ENCODE measurements around the gene TSPAN7. TPM values are rescaled to one million over a fixed set of nuclear protein-coding genes. Genes with fewer than 3 reads are reported as not detected.

The TSPAN7 gene
- 10 to 100 TPM in 1 of 2 donors, 1 to 10 TPM in 1; 6.2 to 15.1 TPM for total RNA-seq
- polyA plus RNA-seq (2013, experiment 1 of 2): 14.2 TPM
- 12.0 TPM for polyA plus RNA-seq (2013, experiment 2 of 2)
- long read RNA-seq, experiment 1, transcript TSPAN7-202 (8 exons, 1,909 nt): major isoform, 6 of 11 reads
- long read RNA-seq, experiment 1, partial matches to known transcripts: 2 of 11 reads
- long read RNA-seq, experiment 1, other reads (novel, unspliced or antisense): 1 of 11 reads
- long read RNA-seq, experiment 2, transcript TSPAN7-202 (8 exons, 1,909 nt): major isoform, 24 of 25 reads
- long read RNA-seq, experiment 2, partial matches to known transcripts: 1 of 25 reads
- long read RNA-seq, experiment 2, other reads (novel, unspliced or antisense): 0 of 25 reads
- long read RNA-seq, experiment 3, transcript TSPAN7-202 (8 exons, 1,909 nt): major isoform, 29 of 30 reads
- long read RNA-seq, experiment 3, partial matches to known transcripts: 0 of 30 reads
- long read RNA-seq, experiment 3, other reads (novel, unspliced or antisense): 0 of 30 reads
- long read RNA-seq, experiment 4, transcript TSPAN7-202 (8 exons, 1,909 nt): major isoform, 32 of 33 reads
- long read RNA-seq, experiment 4, partial matches to known transcripts: 1 of 33 reads
- long read RNA-seq, experiment 4, other reads (novel, unspliced or antisense): 0 of 33 reads

GRCh38 chrX:38561126-38561868 lies at the start of gene TSPAN7:
TSS of gene TSPAN7 (plus strand) at chrX:38561542. CDS start at chrX:38561547, 5 bp downstream.
- Histone ChIP-seq H3K27ac (ENCODE audit: low read depth, low read length) (no peak within 1 kb of the TSS), H3K4me1 (ENCODE audit: control insufficient read depth, insufficient read depth, low read length) (no peaks in the 10 kb centered on the region), H3K4me3 (ENCODE audit: low read length) (peak within 1 kb of the TSS; percentile 79), H3K9me3 (ENCODE audit: control insufficient read depth, low read length) (no peaks in the 10 kb centered on the region), H3K36me3 (ENCODE audit: control insufficient read depth, insufficient read depth, low read length) (no peaks in the 10 kb centered on the region), H3K27me3 (ENCODE audit: control insufficient read depth, insufficient read depth, low read length, poor library complexity, severe bottlenecking) (no peaks in the 10 kb centered on the region), H3K9ac (ENCODE audit: extremely low read depth, low read length, poor library complexity, severe bottlenecking) (no peak within 1 kb of the TSS)
- no peaks in the 10 kb centered on the region for H3K4me1 Mint-ChIP-seq
- H3K36me3 Mint-ChIP-seq (ENCODE audit: low read depth): no peaks in the 10 kb centered on the region
- H3K27me3 Mint-ChIP-seq (ENCODE audit: insufficient read depth): peaks cover 2% of the 10 kb centered on the region
- peak; percentile 88 for DNase-seq
- no peak for TF ChIP-seq CTCF (conservative IDR thresholded peaks at IDR 0.05)
- WGBS, 2 experiments (ENCODE audit: insufficient coverage in 1 of 2, insufficient read length in 1 of 2): 2% methylated on average over 47 of the region's 78 CpGs; no CpG with 5 or more reads in 1 of the 2 experiments
- H3K4me3 Mint-ChIP-seq: peak within 1 kb of the TSS; percentile 72
- no peak within 1 kb of the TSS for H3K27ac Mint-ChIP-seq
- H3K9me3 Mint-ChIP-seq: peaks cover 51% of the 10 kb centered on the region

- H3K27ac Mint-ChIP-seq: no peak overlapping the region
These were observed 48.1 kb upstream of the TSPAN7 start for GRCh38 chrX:38513112-38513742.

More at GRCh38 chrX:38513112-38513742, 48.1 kb upstream of the TSPAN7 start:
- no peaks in the 10 kb centered on the region for H3K27me3 ChIP-seq (ENCODE audit: control insufficient read depth, insufficient read depth, low read length, poor library complexity, severe bottlenecking)
- no peaks in the 10 kb centered on the region for H3K4me1 ChIP-seq (ENCODE audit: control insufficient read depth, insufficient read depth, low read length)
- no peak overlapping the region for H3K4me3 Mint-ChIP-seq
- H3K36me3 ChIP-seq (ENCODE audit: control insufficient read depth, insufficient read depth, low read length): no peaks in the 10 kb centered on the region
- H3K9ac ChIP-seq (ENCODE audit: extremely low read depth, low read length, poor library complexity, severe bottlenecking): no peak overlapping the region
- H3K9me3 Mint-ChIP-seq: peaks cover 30% of the 10 kb centered on the region
- 60 to 86% methylated on average over 1 to 5 of the region's 5 CpGs for WGBS, 2 experiments (ENCODE audit: insufficient coverage in 1 of 2, insufficient read length in 1 of 2)
- H3K27ac ChIP-seq (ENCODE audit: low read depth, low read length): no peak overlapping the region
- no peak for DNase-seq
- H3K4me1 Mint-ChIP-seq: peaks cover 9% of the 10 kb centered on the region
- no peaks in the 10 kb centered on the region for H3K9me3 ChIP-seq (ENCODE audit: control insufficient read depth, low read length)
- no peak overlapping the region for H3K4me3 ChIP-seq (ENCODE audit: low read length)
- no peaks in the 10 kb centered on the region for H3K27me3 Mint-ChIP-seq (ENCODE audit: insufficient read depth)
- no peak for TF ChIP-seq CTCF (conservative IDR thresholded peaks at IDR 0.05)
- no peaks in the 10 kb centered on the region for H3K36me3 Mint-ChIP-seq (ENCODE audit: low read depth)
